HCT116 (cell line): ENCODE measurements around the gene PLA2G15. TPM values are rescaled to one million over a fixed set of nuclear protein-coding genes. Genes with fewer than 3 reads are reported as not detected.

Experiments
- ATAC-seq: fragments of 200-7000 bp; cut with Tn5 transposase; 2 replicates; pipeline ENCODE4 v1.9.1; 2020; ENCODE audit warnings: mild to moderate bottlenecking, moderate library complexity
- BruUV-seq: library from RNA; stranded (reverse); fragments of 400-500 nt; replicated peaks from 2 replicates; lab custom pipeline; 2021; lab: Mats Ljungman, UMichigan
- CTCF ChIA-PET: fragments of 300-600 bp; sonication (Branson Sonifier 250); formaldehyde crosslinking; loops from one replicate; lab custom pipeline; 2021; ENCODE audit warnings: antibody characterized with exemption; lab: Charles Lee
- POLR2A ChIA-PET: fragments of 300-600, 350-600 bp; sonication (Branson Sonifier 250); formaldehyde crosslinking; loops from one replicate; lab custom pipeline; 2021; ENCODE audit warnings: antibody characterized with exemption; lab: Charles Lee
- RAD21 ChIA-PET, 2 experiments: fragments of 300-600 bp; sonication (Branson Sonifier 250); formaldehyde crosslinking; loops; one replicate each; lab custom pipeline; 2023; ENCODE audit warnings: low total read pairs in 2 of 2; ENCODE audit not compliant: uncharacterized antibody in 2 of 2, unreplicated experiment in 2 of 2, low non-redundant PET in 1 of 2; lab: Charles Lee
- DNase-seq: peaks from one replicate; pipeline ENCODE4 v3.0.0-alpha.2; 2010; ENCODE audit warnings: low read depth, low spot score
- H2AFZ ChIP-seq: fragments of 200-600 bp; shearing (Covaris generic), sonication (generic); 2 replicates; pipeline ENCODE4 v1.6.1; 2017; ENCODE audit warnings: low read depth, mixed run types, mixed read lengths, antibody characterized with exemption, low read length; ENCODE audit not compliant: poor library complexity, severe bottlenecking
- H3K27ac ChIP-seq: 2 replicates; pipeline ENCODE4 v1.5.1; 2012; ENCODE audit warnings: low read depth, low read length
- H3K27me3 ChIP-seq: fragments of 200-600 bp; sonication (generic); 2 replicates; pipeline ENCODE4 v1.6.1; 2016; ENCODE audit warnings: mixed run types, low read length, mixed read lengths; ENCODE audit not compliant: insufficient read depth
- H3K36me3 ChIP-seq, 2 experiments: fragments of 200-500 bp in 1 of 2; fragments of 200-600 bp in 1 of 2; sonication (Bioruptor generic) in 1 of 2; sonication (generic) in 1 of 2; 2 replicates each; pipeline versions ENCODE4 v1.5.1 to v1.6.1; 2014 to 2016; ENCODE audit warnings: low read length in 2 of 2, inconsistent platforms in 1 of 2, mixed read lengths in 1 of 2, mixed run types in 1 of 2; ENCODE audit not compliant: insufficient read depth in 2 of 2, control insufficient read depth in 1 of 2
- H3K4me1 ChIP-seq, 2 experiments: fragments of 200-600 bp in 1 of 2; sonication (generic) in 1 of 2; 2 replicates each; pipeline versions ENCODE4 v1.5.1 to v1.6.1; 2012 to 2017; ENCODE audit warnings: low read length in 2 of 2, inconsistent platforms in 1 of 2, mild to moderate bottlenecking in 1 of 2, mixed read lengths in 1 of 2, mixed run types in 1 of 2, moderate library complexity in 1 of 2; ENCODE audit not compliant: insufficient read depth in 2 of 2, control insufficient read depth in 1 of 2
- H3K4me2 ChIP-seq: fragments of 200-600 bp; sonication (generic); 2 replicates; pipeline ENCODE4 v1.6.1; 2017; ENCODE audit warnings: mixed run types, low read length, mixed read lengths
- H3K4me3 ChIP-seq, 2 experiments: fragments of 200-600 bp in 1 of 2; sonication (generic) in 1 of 2; replicated peaks in 1 of 2; 2 replicates each; pipeline ENCODE4 v1.5.1; 2011 to 2016; ENCODE audit warnings: low read length in 2 of 2, control low read depth in 1 of 2, low read depth in 1 of 2, mild to moderate bottlenecking in 1 of 2, mixed read lengths in 1 of 2, mixed run types in 1 of 2
- H3K79me2 ChIP-seq: fragments of 200-600 bp; sonication (generic); 2 replicates; pipeline ENCODE4 v1.6.1; 2017; ENCODE audit warnings: mild to moderate bottlenecking, mixed run types, low read length, moderate library complexity, mixed read lengths; ENCODE audit not compliant: insufficient read depth
- H3K9ac ChIP-seq: fragments of 200-600 bp; sonication (generic); 2 replicates; pipeline ENCODE4 v1.6.1; 2016; ENCODE audit warnings: low read length, mixed read lengths
- H3K9me2 ChIP-seq: fragments of 200-600 bp; sonication (generic), shearing (Covaris generic); 2 replicates; pipeline ENCODE4 v1.6.1; 2017; ENCODE audit warnings: mixed run types, mild to moderate bottlenecking, moderate library complexity; ENCODE audit not compliant: insufficient read depth
- H3K9me3 ChIP-seq, 2 experiments: fragments of 200-500 bp in 1 of 2; fragments of 200-600 bp in 1 of 2; sonication (Bioruptor generic) in 1 of 2; sonication (generic) in 1 of 2; 2 replicates each; pipeline ENCODE4 v1.6.1; 2014 to 2017; ENCODE audit warnings: low read length in 2 of 2, mixed read lengths in 2 of 2, inconsistent platforms in 1 of 2, low read depth in 1 of 2, mild to moderate bottlenecking in 1 of 2, mixed run types in 1 of 2, moderate library complexity in 1 of 2; ENCODE audit not compliant: control insufficient read depth in 1 of 2, insufficient read depth in 1 of 2
- H4K20me1 ChIP-seq: fragments of 200-600 bp; sonication (generic), shearing (Covaris generic); 2 replicates; pipeline ENCODE4 v1.6.1; 2017; ENCODE audit warnings: mixed run types, mild to moderate bottlenecking, moderate library complexity; ENCODE audit not compliant: insufficient read depth
- CBX3 ChIP-seq: IDR thresholded peaks from 2 replicates; pipeline ENCODE4 v1.6.1; 2012; ENCODE audit warnings: low read depth
- CEBPB ChIP-seq: IDR thresholded peaks from 2 replicates; pipeline ENCODE4 v1.6.1; 2012; ENCODE audit warnings: low read depth
- EGR1 ChIP-seq: IDR thresholded peaks from 2 replicates; pipeline ENCODE4 v1.6.1; 2012; ENCODE audit warnings: low read depth
- ELF1 ChIP-seq: IDR thresholded peaks from 2 replicates; pipeline ENCODE4 v1.6.1; 2012; ENCODE audit warnings: low read depth, borderline replicate concordance
- EZH2phosphoT487 ChIP-seq: fragments of 200-600 bp; IDR thresholded peaks from 2 replicates; pipeline ENCODE4 v1.6.1; 2018; ENCODE audit warnings: antibody characterized with exemption, borderline replicate concordance
- FOSL1 ChIP-seq: IDR thresholded peaks from 2 replicates; pipeline ENCODE4 v1.6.1; 2012; ENCODE audit warnings: low read depth
- JUND ChIP-seq: IDR thresholded peaks from 2 replicates; pipeline ENCODE4 v1.6.1; 2012
- POLR2AphosphoS5 ChIP-seq: IDR thresholded peaks from 2 replicates; pipeline ENCODE4 v1.6.1; 2011; ENCODE audit warnings: mild to moderate bottlenecking, low read depth, low read length, moderate library complexity
- RAD21 ChIP-seq: IDR thresholded peaks from 2 replicates; pipeline ENCODE4 v1.6.1; 2012; ENCODE audit warnings: low read depth, mild to moderate bottlenecking
- SIN3A ChIP-seq: IDR thresholded peaks from 2 replicates; pipeline ENCODE4 v1.6.1; 2012; ENCODE audit warnings: low read depth
- SRF ChIP-seq: IDR thresholded peaks from 2 replicates; pipeline ENCODE4 v1.6.1; 2012; ENCODE audit warnings: low read depth
- TCF7L2 ChIP-seq: IDR thresholded peaks from 2 replicates; pipeline ENCODE4 v1.7.0; 2011; ENCODE audit warnings: borderline replicate concordance, inconsistent platforms; ENCODE audit not compliant: insufficient read depth, insufficient read length; ENCODE audit errors: extremely low read depth
- YY1 ChIP-seq: IDR thresholded peaks from 2 replicates; pipeline ENCODE4 v1.6.1; 2011; ENCODE audit warnings: low read length, low read depth, moderate library complexity, mild to moderate bottlenecking; ENCODE audit not compliant: insufficient replicate concordance; ENCODE audit errors: extremely low read depth
- ZFX ChIP-seq: fragments of 450-650 bp; IDR thresholded peaks from 2 replicates; pipeline ENCODE4 v1.6.1; 2017
- intact Hi-C: fragments of 100-400 bp; cut with micrococcal nuclease; formaldehyde crosslinking; loops from 2 replicates; pipeline ENCODE4 v1.10.0; 2022
- total RNA-seq: library from RNA; stranded (reverse); gene quantifications from one replicate; pipeline ENCODE4 v1.2.1, GENCODE V29; 2021; ENCODE audit not compliant: unreplicated experiment
- TF ChIP-seq, protein P1 (sequence below), 3 experiments: fragments of 200-600 bp in 1 of 3; sonication (generic) in 1 of 3; IDR thresholded peaks in 2 of 3; conservative IDR thresholded peaks in 1 of 3; 2 replicates each; pipeline ENCODE4 v1.5.1; 2012 to 2017; ENCODE audit warnings: low read depth in 2 of 3, low read length in 2 of 3, antibody characterized with exemption in 1 of 3, borderline replicate concordance in 1 of 3, control low read depth in 1 of 3, mild to moderate bottlenecking in 1 of 3, mixed read lengths in 1 of 3, mixed run types in 1 of 3, moderate library complexity in 1 of 3; ENCODE audit not compliant: insufficient read depth in 1 of 3
- TF ChIP-seq, protein P2 (sequence below): IDR thresholded peaks from 2 replicates; pipeline ENCODE4 v1.6.1; 2011; ENCODE audit warnings: mild to moderate bottlenecking, low read length, moderate library complexity; ENCODE audit not compliant: insufficient replicate concordance; ENCODE audit errors: extremely low read depth
- TF ChIP-seq, protein P3 (sequence below): IDR thresholded peaks from 2 replicates; pipeline ENCODE4 v1.6.1; 2012; ENCODE audit warnings: low read depth
- TF ChIP-seq, protein P4 (sequence below): IDR thresholded peaks from 2 replicates; pipeline ENCODE4 v1.6.1; 2012
- TF ChIP-seq, protein P5 (sequence below): IDR thresholded peaks from 2 replicates; pipeline ENCODE4 v1.6.1; 2012

Gene PLA2G15
- total RNA-seq, 1 experiment from 2014 or later: 7.5 TPM

DNA sequence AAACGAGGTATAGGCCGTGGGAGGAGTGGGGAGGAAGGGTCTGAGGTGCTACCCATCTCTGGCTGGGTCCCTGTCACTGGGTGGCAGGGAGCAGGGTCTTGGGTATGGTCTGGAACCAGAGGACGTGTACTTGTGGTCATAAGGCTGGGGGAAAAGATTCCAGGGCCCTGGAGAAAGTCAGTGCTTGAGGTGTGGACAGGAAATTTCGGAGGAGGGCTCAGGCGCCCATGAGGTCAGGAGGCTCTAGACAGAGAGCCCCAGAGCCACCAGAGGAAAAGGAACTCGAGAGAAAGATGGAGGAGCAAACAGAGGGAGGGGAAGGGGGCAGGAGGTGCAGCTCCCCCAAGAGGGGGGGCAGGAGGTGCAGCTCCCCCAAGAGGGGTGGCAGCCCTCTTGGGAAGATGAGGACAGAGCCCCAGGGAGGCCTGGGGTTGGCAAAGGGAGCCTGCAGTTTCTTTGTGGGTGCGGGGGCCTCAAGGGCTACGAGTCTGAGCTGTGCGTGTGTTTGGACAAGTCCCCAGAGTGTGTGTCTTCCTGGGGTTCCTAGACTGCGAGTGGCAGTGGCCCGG is 18.5 kb downstream of the PLA2G15 start:
- H3K79me2 ChIP-seq: peaks cover 41% of the 10 kb centered on the region
- H3K4me3 ChIP-seq: peak overlapping the region; percentile 73 to 85
- H3K9me3 ChIP-seq: no peaks in the 10 kb centered on the region
- H3K9ac ChIP-seq: peak overlapping the region; percentile 88
- no peaks in the 10 kb centered on the region; a peak in 1 of 4 replicates for H3K36me3 ChIP-seq
- no peaks in the 10 kb centered on the region for H3K9me2 ChIP-seq
- ChIA-PET RAD21 (interaction anchor here (0.6 to 1.5 kb wide), 3 partner anchors 47 to 552 kb away, joined by 3 to 4 read pairs (median 3); partner anchors contain the start of genes PRMT7 (in 1 of the 2) and SLC7A6OS (in 1 of the 2)), CTCF (interaction anchor here (0.6 to 5.2 kb wide), 19 partner anchors 9 to 603 kb away, joined by 3 to 54 read pairs (median 4); partner anchors contain the start of genes ACD, ESRP2, PLA2G15 and PRMT7), POLR2A (interaction anchor here (0.6 to 1.6 kb wide), 9 partner anchors 9 to 1638 kb away, joined by 3 to 6 read pairs (median 3); partner anchors contain the start of genes PLA2G15, PRMT7 and SLC7A6OS)
- DNase-seq (no peak), ATAC-seq (no peak)
- intact Hi-C loops: no loop called here
- H3K27ac ChIP-seq: peak overlapping the region; percentile 91
- peak overlapping the region; percentile 89 for H3K4me2 ChIP-seq
- TF ChIP-seq, protein P1, sequence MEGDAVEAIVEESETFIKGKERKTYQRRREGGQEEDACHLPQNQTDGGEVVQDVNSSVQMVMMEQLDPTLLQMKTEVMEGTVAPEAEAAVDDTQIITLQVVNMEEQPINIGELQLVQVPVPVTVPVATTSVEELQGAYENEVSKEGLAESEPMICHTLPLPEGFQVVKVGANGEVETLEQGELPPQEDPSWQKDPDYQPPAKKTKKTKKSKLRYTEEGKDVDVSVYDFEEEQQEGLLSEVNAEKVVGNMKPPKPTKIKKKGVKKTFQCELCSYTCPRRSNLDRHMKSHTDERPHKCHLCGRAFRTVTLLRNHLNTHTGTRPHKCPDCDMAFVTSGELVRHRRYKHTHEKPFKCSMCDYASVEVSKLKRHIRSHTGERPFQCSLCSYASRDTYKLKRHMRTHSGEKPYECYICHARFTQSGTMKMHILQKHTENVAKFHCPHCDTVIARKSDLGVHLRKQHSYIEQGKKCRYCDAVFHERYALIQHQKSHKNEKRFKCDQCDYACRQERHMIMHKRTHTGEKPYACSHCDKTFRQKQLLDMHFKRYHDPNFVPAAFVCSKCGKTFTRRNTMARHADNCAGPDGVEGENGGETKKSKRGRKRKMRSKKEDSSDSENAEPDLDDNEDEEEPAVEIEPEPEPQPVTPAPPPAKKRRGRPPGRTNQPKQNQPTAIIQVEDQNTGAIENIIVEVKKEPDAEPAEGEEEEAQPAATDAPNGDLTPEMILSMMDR (IDR thresholded peaks at IDR 0.05 in 2 of 3, conservative IDR thresholded peaks at IDR 0.05 in 1 of 3; ENCODE audit: borderline replicate concordance in 1 of 3, insufficient read depth in 1 of 3, low read depth in 2 of 3, low read length in 2 of 3): no peak
- TF ChIP-seq EGR1: no peak
- no peak for TF ChIP-seq JUND
- no peak for TF ChIP-seq RAD21
- TF ChIP-seq SRF: no peak
- no peak for TF ChIP-seq CBX3
- no peak for TF ChIP-seq ELF1
- TF ChIP-seq, protein P2, sequence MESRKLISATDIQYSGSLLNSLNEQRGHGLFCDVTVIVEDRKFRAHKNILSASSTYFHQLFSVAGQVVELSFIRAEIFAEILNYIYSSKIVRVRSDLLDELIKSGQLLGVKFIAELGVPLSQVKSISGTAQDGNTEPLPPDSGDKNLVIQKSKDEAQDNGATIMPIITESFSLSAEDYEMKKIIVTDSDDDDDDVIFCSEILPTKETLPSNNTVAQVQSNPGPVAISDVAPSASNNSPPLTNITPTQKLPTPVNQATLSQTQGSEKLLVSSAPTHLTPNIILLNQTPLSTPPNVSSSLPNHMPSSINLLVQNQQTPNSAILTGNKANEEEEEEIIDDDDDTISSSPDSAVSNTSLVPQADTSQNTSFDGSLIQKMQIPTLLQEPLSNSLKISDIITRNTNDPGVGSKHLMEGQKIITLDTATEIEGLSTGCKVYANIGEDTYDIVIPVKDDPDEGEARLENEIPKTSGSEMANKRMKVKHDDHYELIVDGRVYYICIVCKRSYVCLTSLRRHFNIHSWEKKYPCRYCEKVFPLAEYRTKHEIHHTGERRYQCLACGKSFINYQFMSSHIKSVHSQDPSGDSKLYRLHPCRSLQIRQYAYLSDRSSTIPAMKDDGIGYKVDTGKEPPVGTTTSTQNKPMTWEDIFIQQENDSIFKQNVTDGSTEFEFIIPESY: no peak
- TF ChIP-seq POLR2AphosphoS5: no peak
- no peak for TF ChIP-seq YY1
- no peak for TF ChIP-seq EZH2phosphoT487
- TF ChIP-seq ZFX: no peak
- TF ChIP-seq TCF7L2: no peak
- no peak for TF ChIP-seq FOSL1
- TF ChIP-seq, protein P3, sequence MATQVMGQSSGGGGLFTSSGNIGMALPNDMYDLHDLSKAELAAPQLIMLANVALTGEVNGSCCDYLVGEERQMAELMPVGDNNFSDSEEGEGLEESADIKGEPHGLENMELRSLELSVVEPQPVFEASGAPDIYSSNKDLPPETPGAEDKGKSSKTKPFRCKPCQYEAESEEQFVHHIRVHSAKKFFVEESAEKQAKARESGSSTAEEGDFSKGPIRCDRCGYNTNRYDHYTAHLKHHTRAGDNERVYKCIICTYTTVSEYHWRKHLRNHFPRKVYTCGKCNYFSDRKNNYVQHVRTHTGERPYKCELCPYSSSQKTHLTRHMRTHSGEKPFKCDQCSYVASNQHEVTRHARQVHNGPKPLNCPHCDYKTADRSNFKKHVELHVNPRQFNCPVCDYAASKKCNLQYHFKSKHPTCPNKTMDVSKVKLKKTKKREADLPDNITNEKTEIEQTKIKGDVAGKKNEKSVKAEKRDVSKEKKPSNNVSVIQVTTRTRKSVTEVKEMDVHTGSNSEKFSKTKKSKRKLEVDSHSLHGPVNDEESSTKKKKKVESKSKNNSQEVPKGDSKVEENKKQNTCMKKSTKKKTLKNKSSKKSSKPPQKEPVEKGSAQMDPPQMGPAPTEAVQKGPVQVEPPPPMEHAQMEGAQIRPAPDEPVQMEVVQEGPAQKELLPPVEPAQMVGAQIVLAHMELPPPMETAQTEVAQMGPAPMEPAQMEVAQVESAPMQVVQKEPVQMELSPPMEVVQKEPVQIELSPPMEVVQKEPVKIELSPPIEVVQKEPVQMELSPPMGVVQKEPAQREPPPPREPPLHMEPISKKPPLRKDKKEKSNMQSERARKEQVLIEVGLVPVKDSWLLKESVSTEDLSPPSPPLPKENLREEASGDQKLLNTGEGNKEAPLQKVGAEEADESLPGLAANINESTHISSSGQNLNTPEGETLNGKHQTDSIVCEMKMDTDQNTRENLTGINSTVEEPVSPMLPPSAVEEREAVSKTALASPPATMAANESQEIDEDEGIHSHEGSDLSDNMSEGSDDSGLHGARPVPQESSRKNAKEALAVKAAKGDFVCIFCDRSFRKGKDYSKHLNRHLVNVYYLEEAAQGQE: no peak
- TF ChIP-seq, protein P4, sequence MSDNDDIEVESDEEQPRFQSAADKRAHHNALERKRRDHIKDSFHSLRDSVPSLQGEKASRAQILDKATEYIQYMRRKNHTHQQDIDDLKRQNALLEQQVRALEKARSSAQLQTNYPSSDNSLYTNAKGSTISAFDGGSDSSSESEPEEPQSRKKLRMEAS: no peak
- TF ChIP-seq, protein P5, sequence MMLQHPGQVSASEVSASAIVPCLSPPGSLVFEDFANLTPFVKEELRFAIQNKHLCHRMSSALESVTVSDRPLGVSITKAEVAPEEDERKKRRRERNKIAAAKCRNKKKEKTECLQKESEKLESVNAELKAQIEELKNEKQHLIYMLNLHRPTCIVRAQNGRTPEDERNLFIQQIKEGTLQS: no peak
- TF ChIP-seq CEBPB: no peak
- no peak for TF ChIP-seq SIN3A
- peaks cover 25 to 33% of the 10 kb centered on the region in 2 experiments for H3K4me1 ChIP-seq
- no TSS peak for BruUV-seq
- H2AFZ ChIP-seq: peak overlapping the region; percentile 32
- H4K20me1 ChIP-seq: peaks cover 7% of the 10 kb centered on the region; the same call in 1 of the 2 replicates
- H3K27me3 ChIP-seq: no peaks in the 10 kb centered on the region
